Activated effector memory CD4-positive, alpha-beta T cell treated with anti-CD3 and anti-CD28 coated beads, Interleukin-2, amount 50 U/mL, for 16 hours (primary cell): Measurements from ENCODE around the gene RANBP10.

ENCODE experiments used
- DNase-seq: peaks from one replicate; pipeline ENCODE4 v3.0.0-alpha.2; 2020

Gene RANBP10

DNA sequence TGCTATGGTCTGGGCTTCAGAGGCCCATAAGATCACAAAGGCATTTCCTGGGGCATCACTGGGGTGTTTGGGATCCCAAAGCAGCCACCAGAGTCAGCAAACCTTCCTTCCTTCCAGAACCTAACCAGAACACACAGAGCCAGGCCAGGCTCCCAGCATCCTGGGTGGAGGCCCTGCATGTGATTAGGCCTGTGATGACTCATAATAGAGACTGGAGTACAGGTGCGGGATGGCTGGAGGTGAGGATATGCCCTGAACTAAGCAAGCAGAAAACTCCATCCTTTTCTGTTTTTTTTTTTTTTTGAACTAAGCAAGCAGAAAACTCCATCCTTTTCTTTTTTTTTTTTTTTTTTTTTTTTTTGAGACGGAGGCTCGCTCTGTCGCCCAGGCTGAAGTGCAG, 69.5 kb downstream of the RANBP10 start:
- no peak for DNase-seq

GRCh38 chr16:67734731-67735201, 71.6 kb downstream of the RANBP10 start:
- no peak for DNase-seq

DNA sequence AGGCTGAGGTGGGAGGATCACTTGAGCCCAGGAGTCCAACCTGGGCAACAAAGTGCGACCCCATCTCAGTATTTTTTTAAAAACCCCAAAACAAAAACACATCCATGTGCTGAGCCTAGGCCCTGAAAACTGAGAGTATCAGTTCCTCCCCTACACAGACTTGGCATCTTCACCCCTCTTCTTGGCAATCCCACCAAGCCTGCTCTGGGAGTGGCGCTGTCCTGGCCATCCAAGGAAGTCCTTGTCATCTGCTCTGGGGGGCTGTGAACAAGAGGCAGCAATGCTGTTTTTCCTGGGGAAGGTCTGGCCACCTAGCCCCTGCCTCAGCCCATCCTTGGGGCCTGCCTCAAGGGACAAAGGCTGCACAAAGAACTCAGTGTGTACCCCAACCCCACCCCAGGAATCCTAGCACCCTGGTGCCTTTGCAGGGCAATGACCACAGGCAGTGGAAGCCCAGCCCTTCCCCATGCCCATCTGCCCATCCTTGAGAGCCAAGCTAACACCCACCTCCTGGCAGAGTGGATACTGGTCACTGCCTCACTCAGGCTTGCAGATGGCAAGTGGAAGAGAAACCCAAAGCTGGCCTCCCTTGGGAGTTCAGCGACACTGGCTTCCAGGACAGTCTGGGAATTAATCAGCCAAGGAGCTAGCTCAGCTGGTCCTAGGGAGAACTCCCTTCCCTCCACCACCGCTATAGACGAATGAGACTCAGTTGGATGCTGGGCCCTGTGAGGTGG, 72.5 kb downstream of the RANBP10 start:
- no peak for DNase-seq

- DNase-seq = no peak
Measured at GRCh38 chr16:67731753-67732095, 74.6 kb downstream of the RANBP10 start.

DNA sequence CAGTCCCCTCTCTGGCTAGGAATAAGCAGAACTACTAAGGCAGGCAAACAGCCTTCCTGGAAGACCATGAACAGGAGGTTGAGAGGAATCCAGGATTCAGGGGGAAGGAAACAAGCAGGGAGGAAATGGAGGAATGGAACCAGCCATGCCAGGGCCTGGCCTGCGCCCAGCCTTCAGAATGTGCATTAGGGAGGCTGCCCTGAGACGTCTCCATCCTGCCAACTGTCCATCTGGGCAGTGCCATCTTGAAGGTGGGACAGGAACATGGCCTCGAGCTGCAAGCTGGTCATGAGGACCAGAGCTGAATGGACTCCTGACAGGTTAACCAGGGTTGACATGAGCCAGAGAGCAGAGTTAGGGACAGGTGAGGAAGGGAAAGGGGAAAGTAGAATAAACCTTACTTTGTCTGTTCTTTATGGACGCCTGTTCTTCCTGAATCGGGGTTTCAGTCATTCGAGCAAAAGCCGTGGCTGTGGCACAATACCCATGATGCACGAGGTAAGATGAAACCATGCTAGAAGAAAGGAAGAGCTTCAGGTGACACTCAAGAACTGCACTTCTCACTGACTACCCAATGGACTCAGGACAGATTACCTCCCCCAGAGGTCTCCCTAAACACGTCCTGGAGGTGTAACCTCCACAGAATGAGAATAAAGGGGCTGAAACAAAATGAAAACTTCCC, 75.1 kb downstream of the RANBP10 start:
- no peak for DNase-seq

- DNase-seq = no peak
Measured at GRCh38 chr16:67730326-67730725, 76.0 kb downstream of the RANBP10 start.

GRCh38 chr16:67729636-67730248, 76.6 kb downstream of the RANBP10 start:
- DNase-seq = no peak

GRCh38 chr16:67727521-67728485, 78.6 kb downstream of the RANBP10 start:
- DNase-seq = no peak

- no peak for DNase-seq
Measured at GRCh38 chr16:67726106-67727034, 80.0 kb downstream of the RANBP10 start.

- DNase-seq = peak; percentile 58
Measured at GRCh38 chr16:67723911-67724305, 82.5 kb downstream of the RANBP10 start.

GRCh38 chr16:67723151-67723910, 83.0 kb downstream of the RANBP10 start:
- DNase-seq = no peak

DNA sequence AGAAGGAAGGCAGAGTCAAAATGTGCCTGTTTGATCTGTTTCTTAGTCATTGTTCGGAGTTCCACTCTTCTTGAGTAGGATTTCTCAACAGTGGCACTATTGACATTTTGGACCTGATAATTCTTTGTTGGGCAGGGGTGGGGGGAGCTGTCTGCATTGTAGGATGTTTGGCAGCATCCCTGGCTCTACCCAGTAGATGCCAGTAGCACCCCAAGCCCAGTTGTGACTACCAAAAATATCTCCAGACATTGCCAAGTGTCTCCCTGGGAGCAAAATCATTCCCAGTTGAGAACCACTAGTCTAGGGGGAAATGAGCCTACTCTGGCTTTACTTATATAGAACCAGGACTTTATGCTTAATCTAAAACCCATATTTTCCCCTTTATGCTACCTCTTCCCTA, 86.1 kb downstream of the RANBP10 start:
- no peak for DNase-seq

GRCh38 chr16:67719778-67720144, 86.6 kb downstream of the RANBP10 start:
- no peak for DNase-seq

GRCh38 chr16:67719048-67719777, 87.1 kb downstream of the RANBP10 start, which contains the start of gene GFOD2:
Gene GFOD2 (minus strand): TSS chr16:67719316. CDS start chr16:67685715, 33,601 bp downstream.
- peak; percentile 99 for DNase-seq

DNA sequence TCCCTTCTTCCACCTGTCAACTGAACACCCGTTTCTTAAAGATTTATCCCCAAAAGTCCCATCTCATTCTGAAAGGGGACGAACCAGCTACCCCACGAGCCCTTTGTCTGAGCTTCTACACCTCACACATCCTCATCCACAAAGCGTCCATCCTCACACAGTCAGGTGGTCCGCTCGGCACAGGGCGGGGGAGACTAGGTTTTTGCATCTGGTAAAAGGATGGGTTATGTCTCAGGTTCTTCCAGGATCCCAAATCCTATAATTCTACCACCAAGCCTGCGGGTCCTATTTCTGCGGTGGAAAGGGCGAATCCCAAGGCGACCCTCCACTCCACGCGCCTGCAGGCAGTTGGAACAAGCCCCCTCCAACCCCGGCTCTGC, 87.7 kb downstream of the RANBP10 start:
- DNase-seq = peak; percentile 65

GRCh38 chr16:67716097-67716496, 90.3 kb downstream of the RANBP10 start:
- no peak for DNase-seq

GRCh38 chr16:67714522-67714921, 91.8 kb downstream of the RANBP10 start:
- DNase-seq = no peak

DNA sequence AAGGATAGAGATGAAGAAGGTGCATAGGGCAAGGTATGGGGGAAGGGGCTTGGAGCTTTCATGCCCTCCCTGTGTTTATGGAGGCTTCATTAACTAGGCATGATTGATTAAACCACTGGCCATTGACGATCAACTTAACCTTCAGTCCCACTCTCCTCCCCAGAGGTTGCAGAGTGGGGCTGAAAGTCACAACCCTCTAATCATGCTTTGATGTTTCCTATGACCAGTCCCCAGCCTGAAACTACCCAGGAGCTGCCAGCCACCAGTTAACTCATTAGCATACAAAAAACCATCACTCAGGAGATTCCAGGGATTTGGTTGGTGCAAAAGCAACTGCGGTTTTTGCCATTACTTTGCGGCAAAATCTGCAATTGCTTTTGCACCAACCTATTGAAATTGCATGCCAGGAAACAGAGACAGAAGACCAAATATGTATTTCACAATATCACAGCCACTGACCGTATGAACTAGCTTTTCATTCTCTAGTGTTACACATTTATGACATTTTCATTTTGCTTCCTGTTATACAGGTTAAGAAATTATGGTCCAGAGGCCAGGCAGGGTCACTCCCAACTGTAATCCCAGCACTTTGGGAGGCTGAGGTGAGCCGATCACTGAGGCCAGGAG, 92.6 kb downstream of the RANBP10 start:
- no peak for DNase-seq

- no peak for DNase-seq
Measured at GRCh38 chr16:67710607-67711006, 95.8 kb downstream of the RANBP10 start.

DNA sequence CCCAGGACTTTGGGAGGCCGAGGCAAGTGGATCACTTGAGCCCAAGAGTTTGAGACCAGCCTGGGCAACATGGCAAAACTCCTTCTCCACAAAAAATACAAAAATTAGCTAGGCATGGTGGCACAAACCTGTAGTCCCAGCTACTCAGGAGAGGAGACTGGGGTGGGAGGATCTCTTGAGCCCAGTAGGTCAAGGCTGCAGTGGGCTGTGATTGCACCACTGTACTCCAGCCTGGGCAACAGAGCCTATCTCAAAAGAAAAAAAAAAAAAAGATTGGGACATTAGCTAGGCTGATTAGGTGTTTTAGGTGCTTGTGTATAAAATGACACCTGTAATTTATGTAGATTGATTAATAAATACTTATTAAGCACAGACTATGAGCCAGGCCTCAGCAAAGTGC, 97.3 kb downstream of the RANBP10 start:
- DNase-seq = no peak
